GM19193 (cell line): ENCODE results near the gene PACS2.

Experiments
- POLR2A ChIP-seq: IDR thresholded peaks from 4 replicates; pipeline ENCODE4 v1.6.1; 2011; ENCODE audit not compliant: insufficient read depth, insufficient read length; ENCODE audit errors: extremely low read depth

The PACS2 gene

GRCh38 chr14:105283899-105284298 is 30.6 kb upstream of the PACS2 start:
- TF ChIP-seq POLR2A = no peak

GRCh38 chr14:105285174-105285573 is 29.4 kb upstream of the PACS2 start:
- TF ChIP-seq POLR2A = no peak

- no peak for TF ChIP-seq POLR2A
These were observed 27.8 kb upstream of the PACS2 start for GRCh38 chr14:105286759-105287144.

GRCh38 chr14:105287249-105288102 is 27.1 kb upstream of the PACS2 start:
- no peak for TF ChIP-seq POLR2A

GRCh38 chr14:105290621-105291346 is 23.8 kb upstream of the PACS2 start:
- no peak for TF ChIP-seq POLR2A

GRCh38 chr14:105292826-105293711 is 21.5 kb upstream of the PACS2 start:
- no peak for TF ChIP-seq POLR2A

- no peak for TF ChIP-seq POLR2A
These were observed 20.4 kb upstream of the PACS2 start for GRCh38 chr14:105294142-105294597.

- TF ChIP-seq POLR2A = no peak
These were observed 14.7 kb upstream of the PACS2 start for GRCh38 chr14:105299654-105300541.

GRCh38 chr14:105300542-105301102 is 13.9 kb upstream of the PACS2 start, which contains the start of gene BRF1:
Gene BRF1, minus strand, starts transcription at chr14:105301001. Its CDS starts 372 bp downstream, at chr14:105300629.
- peak; percentile 63 for TF ChIP-seq POLR2A

GRCh38 chr14:105301103-105301914 is 13.2 kb upstream of the PACS2 start:
- peak; percentile 53 for TF ChIP-seq POLR2A

GRCh38 chr14:105303949-105304348 is 10.6 kb upstream of the PACS2 start:
- no peak for TF ChIP-seq POLR2A

- TF ChIP-seq POLR2A = no peak
These were observed 10.0 kb upstream of the PACS2 start for GRCh38 chr14:105304565-105304964.

GRCh38 chr14:105305345-105305744 is 9.2 kb upstream of the PACS2 start:
- no peak for TF ChIP-seq POLR2A

GRCh38 chr14:105305791-105306190 is 8.8 kb upstream of the PACS2 start:
- no peak for TF ChIP-seq POLR2A
